GM19372 (cell line): ENCODE results near the gene LRP1B.
"Not testable (repeated sequence)": the region's sequence is repeated elsewhere in the genome, so short reads cannot be mapped to it uniquely, and the experiment has no call there.

ENCODE experiments used
- ATAC-seq: cut with Tn5 transposase; IDR thresholded peaks from one replicate; pipeline ENCODE4 v1.9.1; 2021; ENCODE audit warnings: mild to moderate bottlenecking, low read depth, moderate library complexity; ENCODE audit not compliant: unreplicated experiment

Gene LRP1B

DNA sequence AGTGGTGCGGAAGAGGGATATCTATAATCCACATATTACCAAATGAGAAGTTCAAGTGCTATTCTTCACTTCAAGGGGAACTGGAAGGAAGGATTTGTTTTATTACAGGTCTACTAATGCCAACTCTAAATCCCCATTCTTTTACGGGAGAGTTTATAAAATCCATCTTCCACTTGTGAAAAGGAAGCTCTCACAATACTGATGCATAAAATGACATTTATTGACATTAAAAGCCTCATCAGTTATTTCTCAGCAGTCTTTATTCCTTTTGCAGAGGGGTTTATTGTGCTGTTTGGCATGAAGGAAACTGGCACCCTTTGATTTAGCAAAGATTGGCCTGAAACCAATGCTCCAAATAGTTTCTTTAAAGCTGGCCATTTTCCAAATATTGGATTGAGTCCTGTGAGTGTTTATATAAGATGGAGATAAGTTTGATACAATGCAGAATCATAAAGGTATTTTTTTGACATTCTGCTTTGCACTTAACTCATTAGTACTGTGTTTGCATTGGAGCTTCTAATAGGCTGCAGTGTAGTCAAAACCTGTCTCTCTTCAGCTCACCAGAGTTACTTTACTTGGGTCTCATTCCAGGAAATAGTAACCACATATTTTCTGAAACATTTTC, 26.6 kb downstream of the LRP1B start:
- no peak for ATAC-seq

DNA sequence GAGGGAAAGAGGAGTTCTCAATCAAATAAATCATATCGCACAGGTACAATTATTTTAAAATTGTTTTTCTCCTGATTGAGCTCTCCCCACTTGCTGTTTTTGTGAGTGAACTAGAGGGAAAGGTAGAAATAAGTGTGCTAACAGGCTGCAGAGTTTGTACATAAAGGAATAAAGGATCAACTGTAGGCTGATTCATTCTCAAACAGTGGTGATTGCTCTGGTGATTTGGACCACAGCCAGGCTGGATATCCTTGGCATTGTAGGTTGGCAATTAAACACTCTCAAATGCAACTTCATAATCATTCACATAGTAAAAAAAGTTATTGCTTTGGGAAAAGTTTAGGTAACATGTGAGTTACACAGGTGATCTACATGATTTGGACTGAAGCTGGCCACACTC, 29.8 kb downstream of the LRP1B start:
- no peak for ATAC-seq

DNA sequence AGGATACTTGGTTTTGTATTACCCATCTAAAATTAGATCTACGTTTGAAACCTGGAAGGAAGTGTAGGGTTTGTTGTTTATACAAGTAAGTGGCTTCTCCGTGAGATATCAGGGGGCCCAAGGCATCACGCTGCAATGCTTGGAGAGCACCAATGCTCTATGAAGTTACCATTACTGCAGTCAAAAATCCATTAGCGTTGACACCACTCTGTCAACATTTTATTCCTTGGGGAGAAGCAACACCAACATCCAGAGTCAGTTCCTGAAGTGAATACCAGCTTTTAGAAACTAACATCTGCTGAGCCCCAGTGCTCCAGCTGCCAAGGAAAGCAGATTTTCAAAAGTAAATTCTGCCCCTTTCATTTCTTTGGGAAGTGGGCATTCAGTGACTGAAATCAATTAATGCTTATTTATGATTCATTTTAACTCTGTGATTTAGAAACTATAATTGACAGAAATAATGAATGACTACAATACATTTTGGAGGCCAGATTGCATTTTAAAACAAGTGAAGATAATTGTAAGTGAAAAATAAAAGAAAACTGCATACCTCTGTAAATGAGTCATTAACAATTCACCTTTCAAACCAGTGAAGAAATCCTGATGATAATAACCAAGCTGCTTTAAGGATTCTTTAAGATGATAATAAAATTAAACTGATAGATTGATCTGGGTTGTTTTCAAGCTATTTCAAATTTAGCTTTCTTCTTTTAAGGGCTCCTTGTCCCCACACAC, 30.5 kb downstream of the LRP1B start:
- ATAC-seq, result no peak

DNA sequence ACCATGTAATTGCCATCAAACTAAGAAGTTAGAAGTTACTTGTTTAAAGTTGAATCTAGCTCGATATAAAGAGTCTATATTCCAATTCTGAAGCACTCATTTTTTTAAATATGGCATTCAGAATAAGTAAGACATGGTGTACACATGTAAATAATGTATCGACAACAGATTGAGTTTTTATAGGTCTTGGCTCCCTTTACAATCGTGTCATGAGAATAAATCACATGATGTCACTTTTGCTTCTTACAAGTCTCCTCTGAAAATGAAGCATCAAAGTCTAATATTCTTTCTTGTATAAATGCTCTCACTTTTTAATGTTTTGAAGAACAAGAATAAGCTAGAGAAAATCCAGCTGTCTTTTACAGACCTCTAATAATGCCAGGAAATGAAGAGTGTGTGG, 33.1 kb downstream of the LRP1B start:
- ATAC-seq, result no peak

DNA sequence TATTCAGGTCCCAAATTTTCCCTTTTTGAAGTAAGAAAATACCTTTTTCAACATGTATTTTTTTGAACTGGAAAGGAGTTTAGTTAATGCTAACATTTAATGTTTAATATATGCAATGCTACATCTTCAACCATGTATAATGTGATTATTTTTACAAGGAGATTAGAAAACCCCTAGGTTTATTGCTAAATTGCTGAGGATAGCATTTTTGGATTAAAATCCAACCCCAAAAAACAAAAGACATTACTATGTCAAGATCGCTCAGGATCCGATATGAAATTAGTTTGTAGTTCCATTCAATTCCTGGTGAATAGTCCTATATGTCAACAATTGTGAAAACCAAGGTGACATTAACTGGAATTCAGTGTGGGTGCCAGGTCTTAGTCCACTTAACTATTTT, 35.2 kb downstream of the LRP1B start:
- ATAC-seq, result no peak

DNA sequence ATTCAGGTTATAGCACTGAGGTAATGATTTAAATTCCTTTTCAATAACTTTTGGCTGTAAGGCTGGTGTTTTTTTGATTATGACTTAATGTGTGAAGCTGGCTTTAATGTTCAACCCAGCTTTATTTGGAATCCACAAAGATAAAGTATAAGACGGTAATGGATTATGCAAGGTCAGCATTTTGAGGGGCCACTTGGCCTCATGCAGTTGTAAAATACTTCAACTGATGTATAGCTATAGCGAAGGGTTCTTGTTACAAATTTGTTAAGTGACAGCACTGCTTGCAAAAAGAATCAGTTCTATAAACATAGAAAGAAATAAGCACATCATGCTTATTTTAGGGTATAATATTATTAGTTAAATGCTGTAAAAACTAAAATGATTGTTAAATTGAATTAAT, 36.6 kb downstream of the LRP1B start:
- ATAC-seq, result no peak

DNA sequence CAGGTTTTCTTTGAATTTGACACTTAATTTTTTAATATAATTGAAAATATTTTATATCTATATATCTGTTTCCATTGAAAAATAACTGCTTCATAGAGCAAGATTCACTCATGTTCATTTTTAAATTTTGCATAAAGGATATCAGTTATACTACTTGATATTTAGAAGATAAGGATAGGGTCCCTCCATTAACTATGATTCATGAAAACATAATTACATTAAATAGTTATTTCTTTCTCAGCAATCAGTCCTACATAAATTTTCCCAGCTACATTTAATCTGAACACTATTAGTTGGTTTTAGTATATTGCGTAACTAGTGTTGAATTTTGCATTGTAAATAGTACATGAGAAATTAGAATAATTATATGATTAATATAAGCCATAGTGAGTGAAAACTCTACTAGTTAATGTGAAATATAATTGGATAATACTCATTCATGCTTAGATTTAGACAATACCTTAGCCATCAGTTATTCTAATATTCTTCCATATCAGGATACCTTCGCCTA, 42.7 kb downstream of the LRP1B start:
- no peak for ATAC-seq

DNA sequence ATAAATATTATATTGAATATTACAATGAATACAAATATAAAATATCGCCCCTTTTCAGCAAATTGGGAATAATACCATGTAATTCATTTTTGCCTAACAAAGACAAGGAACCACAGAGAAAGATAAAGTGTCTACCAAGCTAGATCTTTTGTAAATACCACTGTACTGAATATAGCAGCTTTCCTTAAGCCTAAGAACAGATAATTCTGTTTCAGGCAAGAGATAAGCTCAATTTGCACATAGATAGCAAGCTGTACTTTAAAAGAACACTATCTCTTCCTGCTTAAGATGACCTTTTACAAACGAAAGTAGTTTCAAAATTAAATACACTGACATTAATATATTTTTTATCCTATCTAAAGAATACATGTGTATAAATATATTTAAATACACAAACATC, 43.2 kb downstream of the LRP1B start:
- ATAC-seq, result not testable (repeated sequence)

DNA sequence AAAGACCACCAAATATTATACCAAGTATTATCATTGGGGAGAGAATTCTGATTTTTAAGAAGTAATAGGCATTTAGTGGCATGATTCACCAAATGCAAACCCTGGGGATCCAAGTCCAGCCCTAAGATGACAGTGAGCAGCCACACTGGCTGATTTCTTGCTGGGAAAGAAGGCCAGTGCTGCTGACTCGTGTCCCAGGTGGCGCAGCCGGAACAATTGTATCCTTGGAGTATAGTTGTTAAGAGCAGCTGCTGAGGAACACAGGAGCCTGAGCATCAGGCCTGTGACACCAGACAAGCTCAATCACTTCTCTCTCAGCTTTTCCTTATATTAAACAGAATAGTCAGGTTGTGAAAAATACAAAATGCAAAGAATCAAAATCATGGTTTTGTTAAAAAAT, 48.4 kb downstream of the LRP1B start:
- no peak for ATAC-seq

DNA sequence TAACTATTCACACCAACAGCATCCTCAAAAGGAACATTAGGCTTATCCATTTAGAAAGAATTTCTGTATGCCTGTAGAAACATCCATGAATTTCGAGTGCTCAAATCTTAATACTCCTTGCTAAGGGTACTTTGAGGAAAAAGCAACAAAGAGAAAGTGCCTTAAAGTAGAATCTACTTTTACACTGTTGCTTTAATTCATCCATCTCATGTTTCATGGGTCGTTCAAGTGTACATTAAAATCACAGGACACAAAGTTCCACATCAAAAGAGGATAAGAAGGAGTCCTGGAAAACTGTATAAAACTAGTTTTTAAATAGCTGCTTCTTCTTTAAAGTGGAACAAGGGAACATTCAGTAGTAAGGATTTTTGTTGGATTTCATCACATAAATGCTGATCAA, 54.5 kb downstream of the LRP1B start:
- ATAC-seq, result no peak

DNA sequence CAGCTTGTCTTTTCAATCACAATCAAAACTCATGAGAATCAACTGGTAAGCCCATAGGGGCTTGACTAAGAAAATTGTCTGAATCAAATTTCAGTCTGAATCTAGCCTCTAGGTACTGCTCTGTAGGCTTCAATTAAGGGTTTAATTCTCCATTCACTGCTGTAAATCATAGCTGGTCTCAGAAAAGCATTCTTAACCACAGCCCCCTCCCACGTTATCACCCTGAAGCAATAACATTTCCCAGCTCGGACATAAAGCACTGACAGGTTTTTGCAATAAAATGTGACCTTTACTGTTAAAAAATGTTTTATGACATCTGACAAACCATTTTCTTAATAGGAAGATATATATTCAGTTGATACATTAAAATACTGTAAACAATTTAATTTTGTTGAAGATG, 55.0 kb downstream of the LRP1B start:
- no peak for ATAC-seq

DNA sequence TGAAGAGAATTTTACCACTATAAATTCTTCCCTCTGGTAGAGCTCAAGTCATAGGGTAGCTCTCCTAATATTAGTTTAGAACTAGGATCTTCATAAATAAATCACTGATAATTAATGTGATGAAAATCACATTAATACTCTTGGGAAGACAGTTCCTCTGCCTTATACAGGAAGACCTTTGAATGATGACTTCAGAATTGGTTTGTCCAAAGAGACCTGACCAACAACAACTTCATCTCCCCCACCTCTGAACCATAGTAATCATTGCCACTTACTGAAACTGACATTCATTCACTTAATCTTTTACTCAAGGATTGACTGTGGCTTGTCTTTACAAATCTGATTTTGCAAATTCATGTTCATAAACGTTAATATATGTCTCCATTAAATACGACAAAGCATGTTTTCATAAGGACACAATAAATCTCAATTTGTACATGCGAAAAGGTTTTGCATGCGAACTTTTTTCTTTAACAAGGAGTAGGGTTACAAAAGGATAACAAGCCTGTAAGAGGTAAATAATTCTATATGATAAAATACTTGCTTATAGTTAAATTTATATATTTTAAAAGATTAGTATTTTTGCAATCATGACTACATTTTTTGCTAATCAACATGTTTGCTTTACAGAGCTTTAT, 61.4 kb downstream of the LRP1B start:
- ATAC-seq, result no peak

DNA sequence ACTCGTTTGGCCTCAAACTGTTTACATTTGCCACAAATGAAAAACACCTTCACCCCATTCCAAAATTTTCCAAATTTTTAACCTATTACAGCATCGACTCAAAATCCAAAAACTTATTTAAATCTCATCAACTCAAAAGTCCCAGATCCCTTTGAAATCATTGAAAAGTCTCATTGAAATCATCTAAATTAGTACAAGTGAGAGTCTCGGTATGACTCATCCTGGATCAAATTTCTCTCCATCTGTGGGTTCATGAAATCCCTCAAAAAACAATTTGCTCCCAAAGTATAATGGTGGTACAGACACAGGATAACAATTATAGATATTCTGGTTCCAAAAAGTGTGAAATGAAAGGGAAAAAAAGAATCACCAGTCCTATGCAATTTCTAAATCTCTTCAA, 65.1 kb downstream of the LRP1B start:
- ATAC-seq, result no peak

DNA sequence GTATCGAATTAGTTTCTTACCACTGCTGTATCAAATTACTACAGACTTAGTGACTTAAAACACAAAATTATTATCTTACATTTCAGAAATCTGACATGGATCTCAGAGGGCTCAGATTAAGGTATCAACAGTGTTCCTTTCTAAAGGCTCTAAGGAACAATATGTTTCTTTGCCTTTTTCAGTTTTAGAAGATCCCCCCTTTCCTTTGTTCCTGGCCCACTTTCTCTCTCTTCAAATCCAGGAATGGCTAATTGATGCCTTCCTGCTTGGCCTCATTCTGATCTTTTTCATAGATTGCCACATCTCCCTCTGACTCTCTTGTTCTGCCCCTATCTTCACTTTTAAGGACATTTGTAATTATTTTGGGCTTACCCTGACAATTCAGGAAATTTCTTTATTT, 65.7 kb downstream of the LRP1B start:
- no peak for ATAC-seq

DNA sequence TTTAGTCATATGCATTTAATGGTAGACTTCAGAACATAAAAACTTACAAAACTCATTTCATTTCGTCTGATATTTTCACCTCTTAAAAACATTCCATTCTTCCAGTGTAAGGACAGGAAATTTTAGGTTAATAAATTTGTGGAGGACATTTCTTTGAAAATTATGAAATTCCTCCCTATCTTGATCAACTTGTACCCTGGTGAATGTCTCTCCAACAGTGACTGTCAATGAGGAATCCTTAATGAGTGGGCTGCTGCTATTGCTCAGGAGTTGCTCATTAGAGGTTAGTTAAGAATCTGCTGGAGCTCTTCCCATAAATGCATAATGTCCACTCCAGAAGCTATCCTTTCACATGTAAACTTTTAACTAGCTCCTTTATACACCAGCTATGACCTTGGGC, 69.1 kb downstream of the LRP1B start:
- ATAC-seq, result no peak

DNA sequence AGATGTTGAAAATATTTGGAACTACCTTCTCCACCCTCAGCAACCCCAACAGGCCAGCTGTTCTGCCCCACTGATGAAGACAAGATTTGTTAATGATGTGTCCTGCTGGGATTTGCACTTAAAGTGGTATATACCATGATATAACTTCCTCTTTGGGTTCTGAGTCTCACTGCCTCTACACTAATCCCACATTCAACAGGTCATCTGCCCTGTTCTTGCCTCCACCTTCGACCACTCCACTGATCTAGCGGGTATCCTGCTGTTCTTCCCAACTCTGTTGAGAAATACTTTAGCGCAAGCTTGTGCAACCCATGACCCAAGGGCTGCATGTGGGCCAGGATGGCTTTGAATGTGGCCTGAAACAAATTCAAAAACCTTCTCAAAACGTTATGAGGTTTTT, 72.7 kb downstream of the LRP1B start:
- ATAC-seq, result no peak

DNA sequence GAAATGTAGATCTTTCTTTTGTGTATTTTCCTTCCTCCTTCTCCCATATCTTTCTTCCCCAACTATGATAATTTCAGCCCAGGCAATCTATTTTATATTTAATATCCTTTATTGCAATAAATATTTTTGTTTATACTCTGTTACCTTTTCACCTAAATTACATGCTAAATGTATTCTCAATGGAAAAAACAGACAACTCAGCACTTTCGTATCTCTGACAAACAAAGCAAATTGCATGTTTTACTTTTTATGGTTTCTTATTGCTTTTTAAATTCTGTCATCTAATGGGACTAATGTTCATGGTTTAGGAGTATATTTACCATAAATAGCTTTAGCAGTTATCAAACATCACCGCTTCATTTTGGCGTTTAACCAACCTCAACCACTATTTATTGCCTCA, 74.0 kb downstream of the LRP1B start:
- ATAC-seq, result no peak

DNA sequence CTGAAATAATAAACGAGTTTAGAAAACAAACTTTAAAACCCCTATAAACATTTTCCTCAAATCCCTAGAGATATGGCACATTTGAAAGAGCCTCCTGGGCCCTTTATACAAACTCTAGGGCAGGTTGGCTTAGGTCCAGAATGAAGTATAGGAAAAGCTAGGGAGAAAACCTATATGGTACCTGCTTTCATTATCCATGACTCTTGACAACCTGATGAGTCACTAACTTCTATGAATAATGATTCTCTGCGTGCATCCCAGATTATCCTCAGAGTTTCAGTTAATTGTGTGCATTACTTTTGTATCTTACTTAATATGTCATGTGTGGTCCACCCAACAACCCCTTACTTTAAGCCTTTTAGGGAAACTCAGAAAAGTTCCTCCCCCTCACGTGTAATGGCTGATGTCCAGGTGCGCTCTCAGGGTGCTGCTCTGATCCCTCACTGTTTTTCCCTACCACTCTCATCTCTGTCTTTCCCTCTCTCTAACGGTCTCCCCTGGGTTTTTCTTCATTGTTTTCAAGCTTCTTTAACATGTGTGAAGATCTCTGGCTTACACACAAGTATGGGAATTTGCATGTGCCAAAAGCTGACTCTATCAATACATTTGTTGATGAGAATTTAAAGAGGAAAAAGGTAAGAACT, 78.5 kb downstream of the LRP1B start:
- ATAC-seq, result no peak

DNA sequence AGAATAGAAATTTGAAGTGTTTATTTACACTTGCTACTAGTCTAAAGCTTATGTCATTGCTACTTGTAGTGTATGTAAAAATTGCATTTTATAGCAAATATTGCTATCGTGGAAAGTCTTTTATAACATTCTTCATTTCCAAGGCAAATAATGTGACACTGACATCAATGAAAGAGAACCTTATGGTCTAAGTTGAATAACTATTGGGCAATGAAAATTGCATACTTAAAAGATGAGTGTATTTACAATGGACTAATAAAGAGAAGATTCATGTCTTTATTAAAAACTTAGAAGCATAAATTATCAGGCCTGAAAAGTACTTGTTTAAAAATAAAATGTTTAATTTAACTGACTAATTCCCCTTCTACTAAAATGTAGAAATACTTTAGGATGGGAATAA, 82.2 kb downstream of the LRP1B start:
- no peak for ATAC-seq

DNA sequence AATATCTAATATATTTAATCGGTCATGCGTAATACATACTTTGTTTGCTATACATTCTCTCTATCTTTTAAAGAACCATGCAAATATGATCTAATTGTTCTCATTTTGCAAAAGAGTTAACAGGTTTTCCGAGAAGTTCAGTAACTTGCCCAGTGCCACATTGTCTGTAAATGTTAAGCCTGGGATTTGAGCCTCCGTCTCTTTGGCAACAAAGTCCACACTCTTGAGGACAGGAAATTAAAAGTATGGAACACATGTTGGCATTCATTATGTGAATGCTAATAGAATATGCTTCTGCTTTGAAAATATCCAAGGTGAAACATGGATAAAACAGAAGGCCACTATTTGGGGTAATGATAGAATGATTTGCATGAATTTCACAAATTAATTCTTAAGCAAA, 85.2 kb downstream of the LRP1B start:
- ATAC-seq, result no peak

DNA sequence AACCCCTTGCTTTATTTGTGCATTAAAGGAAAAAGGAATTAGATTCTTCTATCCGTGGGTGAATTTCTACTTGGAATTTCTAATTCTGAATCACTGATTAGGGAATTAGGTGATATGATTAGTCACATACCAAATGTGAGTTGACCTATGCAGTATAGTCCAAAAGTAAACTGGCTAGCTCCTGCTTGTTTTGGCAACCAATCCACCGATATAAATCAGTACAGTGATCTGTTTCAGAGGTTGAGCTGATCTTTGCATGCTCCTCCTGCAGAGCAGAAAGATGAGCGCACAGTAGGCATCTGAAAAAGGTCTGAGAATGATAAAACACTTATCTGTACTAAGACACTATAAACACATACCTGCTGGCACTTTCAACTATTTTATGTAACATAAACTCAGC, 86.6 kb downstream of the LRP1B start:
- ATAC-seq, result no peak
